ENCODE results near the gene ANO4.

- TF ChIP-seq POLR2A (IDR thresholded peaks at IDR 0.05), result no peak
- TF ChIP-seq CTCF (IDR thresholded peaks at IDR 0.05), result no peak
These were observed 25.7 kb downstream of the ANO4 start for GRCh38 chr12:100820314-100820713.

Data from prostate gland (tissue), 2 donors.